ENCODE measurements around the gene HLTF. TPM values are rescaled to one million over a fixed set of nuclear protein-coding genes. Genes with fewer than 3 reads are reported as not detected.

The HLTF gene
- total and polyA plus RNA-seq, 2 experiments from 2014 or later: 89.5 to 146 TPM

GRCh38 chr3:149114458-149114857 is 28.1 kb upstream of the HLTF start:
- Histone ChIP-seq H3K9me2 (ENCODE audit: insufficient read depth) (no peaks in the 10 kb centered on the region), H3K79me2 (replicated peaks; ENCODE audit: insufficient read depth) (no peaks in the 10 kb centered on the region), H3K27ac (ENCODE audit: low read depth) (no peak overlapping the region), H2AFZ (peak overlapping the region; percentile 14; the same call in 1 of the 2 replicates), H3K4me2 (no peak overlapping the region), H3K27me3 (ENCODE audit: insufficient read depth) (no peaks in the 10 kb centered on the region), H3K36me3 (ENCODE audit: insufficient read depth) (no peaks in the 10 kb centered on the region), H3K4me1 (ENCODE audit: insufficient read depth) (peaks cover 7% of the 10 kb centered on the region), H3F3A (replicated peaks; ENCODE audit: low read depth) (no peaks in the 10 kb centered on the region), H4K20me1 (replicated peaks; ENCODE audit: insufficient read depth) (no peaks in the 10 kb centered on the region), H3K4me3 (no peak overlapping the region)
- TF ChIP-seq ETS1 (IDR thresholded peaks at IDR 0.05) (no peak), JUNB (IDR thresholded peaks at IDR 0.05; ENCODE audit: unreplicated experiment) (no peak), ZNF462 (CRISPR knock-in tag; IDR thresholded peaks at IDR 0.05) (no peak), EZH2 (IDR thresholded peaks at IDR 0.05; ENCODE audit: low read depth, unreplicated experiment) (no peak), NANOG (IDR thresholded peaks at IDR 0.05; ENCODE audit: borderline replicate concordance) (no peak), ZNF331 (CRISPR knock-in tag; IDR thresholded peaks at IDR 0.05; ENCODE audit: low read depth) (no peak), EZH2phosphoT487 (IDR thresholded peaks at IDR 0.05; ENCODE audit: unreplicated experiment) (no peak), STAT1 (IDR thresholded peaks at IDR 0.05; ENCODE audit: unreplicated experiment) (no peak), ZNF114 (CRISPR knock-in tag; IDR thresholded peaks at IDR 0.05) (no peak), REST (IDR thresholded peaks at IDR 0.05; ENCODE audit: unreplicated experiment) (no peak), POLR2AphosphoS5 (IDR thresholded peaks at IDR 0.05; ENCODE audit: low read depth) (no peak), CREB1 (CRISPR knock-in tag; IDR thresholded peaks at IDR 0.05; ENCODE audit: low read depth) (no peak)
- ATAC-seq (peak; percentile 26; the same call in 1 of the 3 replicates), DNase-seq (ENCODE audit: low spot score) (no peak)
- Mint-ChIP-seq H3K9me3 (peaks cover 18% of the 10 kb centered on the region), H3K36me3 (ENCODE audit: low read depth) (peaks cover 17% of the 10 kb centered on the region), H3K4me1 (peaks cover 11% of the 10 kb centered on the region), H3K27ac (no peak overlapping the region), H3K4me3 (no peak overlapping the region), H3K27me3 (ENCODE audit: insufficient read depth, low read depth, poor library complexity) (peaks cover 2% of the 10 kb centered on the region)

All from GM23338 (cell line).